SK-N-SH (cell line): Measurements from ENCODE around the gene SANBR. TPM values are rescaled to one million over a fixed set of nuclear protein-coding genes. Genes with fewer than 3 reads are reported as not detected.

Experiments
- CTCF ChIA-PET: fragments of 300-600, 350-600 bp; formaldehyde crosslinking; extraction: SDS; loops from one replicate; lab custom pipeline; 2021; lab: Yijun Ruan, JAX
- POLR2A ChIA-PET: fragments of 350-600 bp; sonication (Branson Sonifier 250); formaldehyde crosslinking; extraction: SDS; loops from one replicate; lab custom pipeline; 2020; ENCODE audit warnings: antibody characterized with exemption, inconsistent platforms; lab: Yijun Ruan, JAX
- DNase-seq: peaks from one replicate; pipeline ENCODE4 v3.0.0; 2012
- H2AFZ ChIP-seq: fragments of 200-600 bp; sonication (generic); 2 replicates; pipeline ENCODE4 v1.8.1; 2016; ENCODE audit warnings: antibody characterized with exemption, mild to moderate bottlenecking, low read depth
- H3F3A ChIP-seq: fragments of 200-600 bp; sonication (generic); replicated peaks from 2 replicates; pipeline ENCODE3; 2016; ENCODE audit warnings: antibody characterized with exemption, mild to moderate bottlenecking; ENCODE audit not compliant: insufficient read depth
- H3K27ac ChIP-seq, 2 experiments: fragments of 200-500 bp in 1 of 2; fragments of 200-600 bp in 1 of 2; sonication (Bioruptor generic) in 1 of 2; sonication (generic), shearing (Covaris generic) in 1 of 2; 2 replicates each; pipeline versions ENCODE4 v1.5.1 to v1.6.1; 2014 to 2016; ENCODE audit warnings: low read depth in 2 of 2, inconsistent platforms in 1 of 2, low read length in 1 of 2, mild to moderate bottlenecking in 1 of 2, mixed read lengths in 1 of 2
- H3K27me3 ChIP-seq: fragments of 200-600 bp; sonication (generic), shearing (Covaris generic); 2 replicates; pipeline ENCODE4 v1.6.1; 2016; ENCODE audit warnings: mixed run types; ENCODE audit not compliant: insufficient read depth
- H3K36me3 ChIP-seq, 2 experiments: fragments of 200-500 bp in 1 of 2; fragments of 200-600 bp in 1 of 2; sonication (Bioruptor generic) in 1 of 2; sonication (generic) in 1 of 2; replicated peaks in 1 of 2; 2 replicates each; pipeline versions ENCODE3 to v1.5.1; 2014 to 2016; ENCODE audit warnings: low read length in 1 of 2, mild to moderate bottlenecking in 1 of 2; ENCODE audit not compliant: insufficient read depth in 2 of 2, control insufficient read depth in 1 of 2
- H3K4me1 ChIP-seq, 2 experiments: fragments of 200-500 bp in 1 of 2; fragments of 200-600 bp in 1 of 2; sonication (Bioruptor generic) in 1 of 2; sonication (generic), shearing (Covaris generic) in 1 of 2; 2 replicates each; pipeline versions ENCODE4 v1.5.1 to v1.6.1; 2014 to 2016; ENCODE audit warnings: low read depth in 1 of 2, low read length in 1 of 2, mixed run types in 1 of 2; ENCODE audit not compliant: insufficient read depth in 2 of 2, control insufficient read depth in 1 of 2
- H3K4me2 ChIP-seq: fragments of 200-600 bp; sonication (generic), shearing (Covaris generic); 2 replicates; pipeline ENCODE4 v1.6.1; 2017; ENCODE audit warnings: mixed run types
- H3K4me3 ChIP-seq, 2 experiments: fragments of 200-500 bp in 1 of 2; fragments of 200-600 bp in 1 of 2; sonication (Bioruptor generic) in 1 of 2; sonication (generic), shearing (Covaris generic) in 1 of 2; 2 replicates each; pipeline versions ENCODE4 v1.5.1 to v1.8.1; 2014 to 2016; ENCODE audit warnings: low read depth in 2 of 2, inconsistent platforms in 1 of 2, low read length in 1 of 2, mild to moderate bottlenecking in 1 of 2, mixed read lengths in 1 of 2, moderate library complexity in 1 of 2
- H3K79me2 ChIP-seq: fragments of 200-600 bp; sonication (generic); 2 replicates; pipeline ENCODE4 v1.8.1; 2017; ENCODE audit warnings: mild to moderate bottlenecking; ENCODE audit not compliant: insufficient read depth
- H3K9ac ChIP-seq: fragments of 200-600 bp; sonication (generic); 2 replicates; pipeline ENCODE4 v1.6.1; 2017; ENCODE audit warnings: mixed run types
- H3K9me2 ChIP-seq: fragments of 200-600 bp; sonication (generic); 2 replicates; pipeline ENCODE4 v1.6.1; 2017; ENCODE audit warnings: mixed run types
- H3K9me3 ChIP-seq: fragments of 200-600 bp; sonication (generic); 2 replicates; pipeline ENCODE4 v1.6.1; 2017; ENCODE audit warnings: mixed run types, mild to moderate bottlenecking, moderate library complexity
- H4K20me1 ChIP-seq: fragments of 200-600 bp; sonication (generic); 2 replicates; pipeline ENCODE4 v1.6.1; 2017; ENCODE audit warnings: mild to moderate bottlenecking, mixed run types; ENCODE audit not compliant: insufficient read depth
- CHD2 ChIP-seq: fragments of 150-350 bp; IDR thresholded peaks from 2 replicates; pipeline ENCODE4 v1.6.1; 2018; ENCODE audit warnings: low read length; ENCODE audit not compliant: partially characterized antibody
- ELF1 ChIP-seq: IDR thresholded peaks from 2 replicates; pipeline ENCODE4 v1.4.0; 2012
- EZH2phosphoT487 ChIP-seq: fragments of 200-600 bp; sonication (generic); IDR thresholded peaks from 2 replicates; pipeline ENCODE4 v1.6.1; 2017; ENCODE audit warnings: low read depth, mixed run types, mild to moderate bottlenecking, antibody characterized with exemption, moderate library complexity, borderline replicate concordance
- FOSL2 ChIP-seq: IDR thresholded peaks from 2 replicates; pipeline ENCODE4 v1.4.0; 2012; ENCODE audit warnings: low read depth, mild to moderate bottlenecking, moderate library complexity, borderline replicate concordance
- GABPA ChIP-seq: IDR thresholded peaks from 2 replicates; pipeline ENCODE4 v1.4.0; 2012; ENCODE audit warnings: low read depth, mild to moderate bottlenecking
- GATA2 ChIP-seq: sonication (generic); formaldehyde crosslinking; IDR thresholded peaks from 2 replicates; pipeline ENCODE4 v1.5.0; 2020; ENCODE audit warnings: mild to moderate bottlenecking, missing genetic modification reagents
- JUND ChIP-seq: IDR thresholded peaks from 2 replicates; pipeline ENCODE4 v1.4.0; 2012
- NFIC ChIP-seq: IDR thresholded peaks from 2 replicates; pipeline ENCODE4 v1.4.0; 2012; ENCODE audit warnings: borderline replicate concordance
- POLR2AphosphoS5 ChIP-seq: IDR thresholded peaks from 2 replicates; pipeline ENCODE4 v1.6.1; 2012; ENCODE audit warnings: low read depth, low read length
- RAD21 ChIP-seq: IDR thresholded peaks from 2 replicates; pipeline ENCODE4 v1.6.1; 2012; ENCODE audit warnings: mild to moderate bottlenecking, low read length
- RFX5 ChIP-seq: IDR thresholded peaks from 2 replicates; pipeline ENCODE4 v1.6.1; 2012; ENCODE audit warnings: mild to moderate bottlenecking, improper control_type of control experiment, low read length
- RXRA ChIP-seq: IDR thresholded peaks from 2 replicates; pipeline ENCODE4 v1.4.0; 2012; ENCODE audit warnings: low read depth, mild to moderate bottlenecking, borderline replicate concordance
- SIN3A ChIP-seq: IDR thresholded peaks from 2 replicates; pipeline ENCODE4 v1.6.1; 2012; ENCODE audit warnings: low read depth, mild to moderate bottlenecking, low read length, moderate library complexity, borderline replicate concordance
- TAF1 ChIP-seq: IDR thresholded peaks from 2 replicates; pipeline ENCODE4 v1.6.1; 2012; ENCODE audit warnings: low read depth, mild to moderate bottlenecking, low read length, moderate library complexity, borderline replicate concordance
- TEAD4 ChIP-seq: IDR thresholded peaks from 2 replicates; pipeline ENCODE4 v1.4.0; 2012; ENCODE audit warnings: mild to moderate bottlenecking, borderline replicate concordance; ENCODE audit not compliant: insufficient read depth
- WGBS: methylation state at CpG from one replicate; pipeline ENCODE4 v1.1.6; 2017; ENCODE audit warnings: low lambda C conversion rate; 5-methylcytosine and 5-hydroxymethylcytosine counted together
- polyA plus RNA-seq, 3 experiments: library from polyadenylated mRNA; depleted of rRNA; stranded (reverse); fragments of >200 nt; gene quantifications; 2 replicates each; pipeline ENCODE4 v1.2.3, GENCODE V29; 2012
- TF ChIP-seq, protein P1 (sequence below): IDR thresholded peaks from 2 replicates; pipeline ENCODE4 v1.4.0; 2012; ENCODE audit warnings: low read depth, borderline replicate concordance
- TF ChIP-seq, protein P2 (sequence below): IDR thresholded peaks from 2 replicates; pipeline ENCODE4; 2012
- TF ChIP-seq, protein P3 (sequence below): fragments of 150-350 bp; IDR thresholded peaks from 2 replicates; pipeline ENCODE4 v1.6.1; 2017; ENCODE audit warnings: antibody characterized with exemption, low read length, low read depth, borderline replicate concordance
- TF ChIP-seq, protein P4 (sequence below): fragments of 200-600 bp; sonication (generic); IDR thresholded peaks from 2 replicates; pipeline ENCODE4 v1.6.1; 2017; ENCODE audit warnings: antibody characterized with exemption, mild to moderate bottlenecking, moderate library complexity
- TF ChIP-seq, protein P5 (sequence below): IDR thresholded peaks from 2 replicates; pipeline ENCODE4 v1.4.0; 2012; ENCODE audit warnings: low read depth
- TF ChIP-seq, protein P6 (sequence below): fragments of 150-350 bp; IDR thresholded peaks from 2 replicates; pipeline ENCODE4 v1.6.1; 2016; ENCODE audit warnings: mild to moderate bottlenecking, low read depth, low read length

The SANBR gene
- polyA plus RNA-seq, 1 of the 3 experiments (the other 2 are of a cell fraction), result 4.3 TPM

DNA sequence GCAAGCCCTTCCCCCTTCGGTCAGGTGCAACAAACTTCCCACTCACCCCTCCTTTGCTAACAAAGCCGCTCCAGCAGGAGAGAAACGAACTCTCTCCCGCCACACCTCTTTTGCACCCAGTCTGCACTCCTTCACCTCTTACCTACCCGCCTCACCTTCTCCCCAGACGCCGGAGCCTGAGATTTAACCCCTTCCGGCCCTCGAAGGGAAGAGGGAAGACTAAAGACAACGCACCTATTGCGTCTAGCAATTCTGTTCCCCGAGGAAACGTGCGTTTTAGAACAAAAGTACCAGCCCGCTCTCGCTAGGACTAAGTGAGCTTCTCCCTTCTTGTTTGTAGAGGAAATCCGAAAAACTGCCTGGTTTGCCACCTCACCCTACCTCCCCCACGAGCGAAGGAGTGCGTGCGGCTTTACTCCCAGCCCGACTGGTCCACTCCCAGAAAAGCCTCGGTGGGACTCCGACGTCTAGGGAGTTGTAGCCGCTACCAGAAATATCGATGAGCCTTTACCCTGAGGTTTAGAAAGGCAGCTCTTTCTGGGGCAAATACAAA, 48.6 kb upstream of the SANBR start (continued):
- TF ChIP-seq, protein P1, sequence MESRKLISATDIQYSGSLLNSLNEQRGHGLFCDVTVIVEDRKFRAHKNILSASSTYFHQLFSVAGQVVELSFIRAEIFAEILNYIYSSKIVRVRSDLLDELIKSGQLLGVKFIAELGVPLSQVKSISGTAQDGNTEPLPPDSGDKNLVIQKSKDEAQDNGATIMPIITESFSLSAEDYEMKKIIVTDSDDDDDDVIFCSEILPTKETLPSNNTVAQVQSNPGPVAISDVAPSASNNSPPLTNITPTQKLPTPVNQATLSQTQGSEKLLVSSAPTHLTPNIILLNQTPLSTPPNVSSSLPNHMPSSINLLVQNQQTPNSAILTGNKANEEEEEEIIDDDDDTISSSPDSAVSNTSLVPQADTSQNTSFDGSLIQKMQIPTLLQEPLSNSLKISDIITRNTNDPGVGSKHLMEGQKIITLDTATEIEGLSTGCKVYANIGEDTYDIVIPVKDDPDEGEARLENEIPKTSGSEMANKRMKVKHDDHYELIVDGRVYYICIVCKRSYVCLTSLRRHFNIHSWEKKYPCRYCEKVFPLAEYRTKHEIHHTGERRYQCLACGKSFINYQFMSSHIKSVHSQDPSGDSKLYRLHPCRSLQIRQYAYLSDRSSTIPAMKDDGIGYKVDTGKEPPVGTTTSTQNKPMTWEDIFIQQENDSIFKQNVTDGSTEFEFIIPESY, result no peak
- TF ChIP-seq GABPA, result peak; percentile 82
- TF ChIP-seq, protein P2, sequence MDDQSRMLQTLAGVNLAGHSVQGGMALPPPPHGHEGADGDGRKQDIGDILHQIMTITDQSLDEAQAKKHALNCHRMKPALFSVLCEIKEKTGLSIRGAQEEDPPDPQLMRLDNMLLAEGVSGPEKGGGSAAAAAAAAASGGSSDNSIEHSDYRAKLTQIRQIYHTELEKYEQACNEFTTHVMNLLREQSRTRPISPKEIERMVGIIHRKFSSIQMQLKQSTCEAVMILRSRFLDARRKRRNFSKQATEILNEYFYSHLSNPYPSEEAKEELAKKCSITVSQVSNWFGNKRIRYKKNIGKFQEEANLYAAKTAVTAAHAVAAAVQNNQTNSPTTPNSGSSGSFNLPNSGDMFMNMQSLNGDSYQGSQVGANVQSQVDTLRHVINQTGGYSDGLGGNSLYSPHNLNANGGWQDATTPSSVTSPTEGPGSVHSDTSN, result no peak
- no peak for TF ChIP-seq JUND
- TF ChIP-seq NFIC, result no peak
- TF ChIP-seq TAF1, result peak; percentile 72
- no peak for TF ChIP-seq TEAD4
- TF ChIP-seq, protein P3, sequence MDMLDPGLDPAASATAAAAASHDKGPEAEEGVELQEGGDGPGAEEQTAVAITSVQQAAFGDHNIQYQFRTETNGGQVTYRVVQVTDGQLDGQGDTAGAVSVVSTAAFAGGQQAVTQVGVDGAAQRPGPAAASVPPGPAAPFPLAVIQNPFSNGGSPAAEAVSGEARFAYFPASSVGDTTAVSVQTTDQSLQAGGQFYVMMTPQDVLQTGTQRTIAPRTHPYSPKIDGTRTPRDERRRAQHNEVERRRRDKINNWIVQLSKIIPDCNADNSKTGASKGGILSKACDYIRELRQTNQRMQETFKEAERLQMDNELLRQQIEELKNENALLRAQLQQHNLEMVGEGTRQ, result no peak
- no peak for TF ChIP-seq RXRA
- peak; percentile 61 for TF ChIP-seq CHD2
- TF ChIP-seq FOSL2, result no peak
- TF ChIP-seq RFX5, result no peak
- TF ChIP-seq ELF1, result peak; percentile 62
- no peak for TF ChIP-seq EZH2phosphoT487
- TF ChIP-seq RAD21, result no peak

DNA sequence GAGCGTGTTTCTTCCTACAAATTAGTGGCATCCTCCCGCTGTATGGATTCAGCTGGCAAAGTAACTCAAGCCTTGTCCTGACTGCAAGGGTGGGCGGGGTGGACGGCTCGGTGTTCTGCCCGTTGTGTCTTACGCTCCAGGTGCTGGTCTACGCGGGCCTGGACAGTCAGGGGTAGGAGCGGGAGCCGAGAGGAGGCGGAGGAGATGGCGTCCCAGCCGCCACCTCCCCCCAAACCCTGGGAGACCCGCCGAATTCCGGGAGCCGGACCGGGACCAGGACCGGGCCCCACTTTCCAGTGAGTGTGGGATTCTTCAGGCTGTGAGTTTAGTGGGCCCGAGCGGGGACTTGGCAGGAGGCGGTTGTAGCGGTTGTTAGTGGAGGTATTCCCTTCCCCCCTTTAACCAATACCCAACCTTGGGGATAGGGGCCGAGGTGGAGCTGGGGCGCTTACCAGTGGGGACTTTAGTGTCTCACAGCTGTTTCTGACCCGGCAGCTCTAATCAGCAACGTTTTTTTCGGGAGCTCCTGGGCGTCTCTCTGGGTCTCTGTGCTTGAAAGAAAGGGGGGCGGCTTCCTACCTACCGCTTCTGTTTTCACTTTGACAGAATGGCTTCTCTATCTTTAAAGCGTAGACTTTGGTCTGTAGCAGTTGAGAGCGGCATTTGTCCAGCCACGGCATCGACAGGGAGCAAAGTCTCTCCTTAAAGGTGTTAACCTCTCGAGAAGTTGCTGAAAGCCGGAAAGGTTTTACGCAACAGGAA, 47.9 kb upstream of the SANBR start, which contains the start of the genes PEX13 and PUS10:
Gene PEX13 (plus strand): TSS at position 165 of the 762 bp plus-strand sequence. CDS start 40 bp downstream, at position 205.
Gene PUS10 (minus strand): TSS at position 700 of the 762 bp plus-strand sequence. CDS start 6,365 bp downstream, outside the sequence.
- peaks cover 71% of the 10 kb centered on the region for H3K79me2 ChIP-seq
- peak within 1 kb of the TSS; percentile 93 to 95 for H3K4me3 ChIP-seq
- WGBS, result under 1% methylated on average over 34 of the region's 39 CpGs
- TF ChIP-seq SIN3A (0 out of 2 replicates have a peak, but pooled peaks have one; percentile 5), ELF1 (no peak), GABPA (no peak), RAD21 (no peak), GATA2 (CRISPR knock-in tag) (no peak), FOSL2 (no peak), POLR2AphosphoS5 (peak; percentile 42; the same call in 1 of the 2 replicates), TEAD4 (no peak), TAF1 (peak; percentile 66; the same call in 1 of the 2 replicates)
- TF ChIP-seq, protein P4, sequence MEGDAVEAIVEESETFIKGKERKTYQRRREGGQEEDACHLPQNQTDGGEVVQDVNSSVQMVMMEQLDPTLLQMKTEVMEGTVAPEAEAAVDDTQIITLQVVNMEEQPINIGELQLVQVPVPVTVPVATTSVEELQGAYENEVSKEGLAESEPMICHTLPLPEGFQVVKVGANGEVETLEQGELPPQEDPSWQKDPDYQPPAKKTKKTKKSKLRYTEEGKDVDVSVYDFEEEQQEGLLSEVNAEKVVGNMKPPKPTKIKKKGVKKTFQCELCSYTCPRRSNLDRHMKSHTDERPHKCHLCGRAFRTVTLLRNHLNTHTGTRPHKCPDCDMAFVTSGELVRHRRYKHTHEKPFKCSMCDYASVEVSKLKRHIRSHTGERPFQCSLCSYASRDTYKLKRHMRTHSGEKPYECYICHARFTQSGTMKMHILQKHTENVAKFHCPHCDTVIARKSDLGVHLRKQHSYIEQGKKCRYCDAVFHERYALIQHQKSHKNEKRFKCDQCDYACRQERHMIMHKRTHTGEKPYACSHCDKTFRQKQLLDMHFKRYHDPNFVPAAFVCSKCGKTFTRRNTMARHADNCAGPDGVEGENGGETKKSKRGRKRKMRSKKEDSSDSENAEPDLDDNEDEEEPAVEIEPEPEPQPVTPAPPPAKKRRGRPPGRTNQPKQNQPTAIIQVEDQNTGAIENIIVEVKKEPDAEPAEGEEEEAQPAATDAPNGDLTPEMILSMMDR, result no peak
- TF ChIP-seq, protein P5, sequence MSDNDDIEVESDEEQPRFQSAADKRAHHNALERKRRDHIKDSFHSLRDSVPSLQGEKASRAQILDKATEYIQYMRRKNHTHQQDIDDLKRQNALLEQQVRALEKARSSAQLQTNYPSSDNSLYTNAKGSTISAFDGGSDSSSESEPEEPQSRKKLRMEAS, result no peak; the same call in none of the 2 replicates
- TF ChIP-seq, protein P6, sequence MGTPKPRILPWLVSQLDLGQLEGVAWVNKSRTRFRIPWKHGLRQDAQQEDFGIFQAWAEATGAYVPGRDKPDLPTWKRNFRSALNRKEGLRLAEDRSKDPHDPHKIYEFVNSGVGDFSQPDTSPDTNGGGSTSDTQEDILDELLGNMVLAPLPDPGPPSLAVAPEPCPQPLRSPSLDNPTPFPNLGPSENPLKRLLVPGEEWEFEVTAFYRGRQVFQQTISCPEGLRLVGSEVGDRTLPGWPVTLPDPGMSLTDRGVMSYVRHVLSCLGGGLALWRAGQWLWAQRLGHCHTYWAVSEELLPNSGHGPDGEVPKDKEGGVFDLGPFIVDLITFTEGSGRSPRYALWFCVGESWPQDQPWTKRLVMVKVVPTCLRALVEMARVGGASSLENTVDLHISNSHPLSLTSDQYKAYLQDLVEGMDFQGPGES, result no peak

More for the DNA sequence above, 47.9 kb upstream of the SANBR start, which contains the start of the genes PEX13 and PUS10:
- H3K4me2 ChIP-seq, result peak within 1 kb of the TSS; percentile 79
- H3K9me3 ChIP-seq, result no peaks in the 10 kb centered on the region
- ChIA-PET POLR2A (no interaction called here), CTCF (interaction anchor here (1.0 to 1.7 kb wide), 2 partner anchors 19 to 310 kb away, joined by 4 to 7 read pairs; no protein-coding TSS in a partner anchor)
- peaks cover 13% of the 10 kb centered on the region for H3F3A ChIP-seq
- peaks cover 0 to 4% of the 10 kb centered on the region in 2 experiments; a peak in 1 of 4 replicates for H3K4me1 ChIP-seq
- no peaks in the 10 kb centered on the region for H3K9me2 ChIP-seq
- H4K20me1 ChIP-seq, result peaks cover 4% of the 10 kb centered on the region; the same call in 1 of the 2 replicates
- peak within 1 kb of the TSS; percentile 79 to 95 for H3K27ac ChIP-seq
- H3K36me3 ChIP-seq, result peaks cover 2 to 19% of the 10 kb centered on the region in 2 experiments
- H3K27me3 ChIP-seq, result no peaks in the 10 kb centered on the region
- H3K9ac ChIP-seq, result peak within 1 kb of the TSS; percentile 81
- H2AFZ ChIP-seq, result peak within 1 kb of the TSS; percentile 96
- DNase-seq, result peak; percentile 86
